Adrenal gland (tissue), 12 donors: Measurements from ENCODE around the gene PPP2R5D. TPM values are rescaled to one million over a fixed set of nuclear protein-coding genes. Genes with fewer than 3 reads are reported as not detected.
A peak's percentile ranks its signal among the peaks of the same experiment; 100 is the strongest.

Experiments used
- DNase-seq, 7 donors: peaks; one replicate each; pipeline ENCODE4 v3.0.0-alpha.2; 2019 to 2020
- H3K27ac ChIP-seq, 5 donors: fragments of 200-600 bp; sonication (generic) in 4 of 5; 1 replicate in 3 of 5; 2 replicates in 2 of 5; pipeline versions ENCODE4 v1.5.1 to v1.8.0; 2016 to 2020; ENCODE audit warnings: mild to moderate bottlenecking in 1 of 5
- H3K27me3 ChIP-seq: fragments of 200-600 bp; 2 replicates; pipeline ENCODE4 v1.8.0; 2021
- H3K36me3 ChIP-seq, 2 donors: fragments of 200-600 bp; replicated peaks in 1 of 2; 1 replicate in 1 of 2; 2 replicates in 1 of 2; pipeline versions ENCODE4 v1.5.1 to v1.8.0; 2018 to 2022
- H3K4me1 ChIP-seq, 2 donors: fragments of 200-600 bp; replicated peaks in 1 of 2; 1 replicate in 1 of 2; 2 replicates in 1 of 2; pipeline versions ENCODE4 v1.5.1 to v1.8.0; 2018 to 2021
- H3K4me3 ChIP-seq, 4 donors: fragments of 200-600 bp; sonication (generic) in 3 of 4; one replicate each; pipeline ENCODE4 v1.5.1; 2016 to 2018
- H3K9me3 ChIP-seq, 3 donors: fragments of 200-600 bp; sonication (generic) in 1 of 3; replicated peaks in 1 of 3; 1 replicate in 2 of 3; 2 replicates in 1 of 3; pipeline versions ENCODE4 v1.5.1 to v1.8.0; 2016 to 2021
- POLR2A ChIP-seq, 2 donors: fragments of 450-650 bp; IDR thresholded peaks; one replicate each; pipeline ENCODE4 v1.6.1; 2017; ENCODE audit warnings: antibody characterized with exemption in 2 of 2, mild to moderate bottlenecking in 2 of 2, moderate library complexity in 1 of 2
- WGBS, 4 donors: extraction: QIAGEN DNeasy Blood & Tissue Kit in 2 of 4; methylation state at CpG; one replicate each; pipeline versions ENCODE4 v1.1.5 to v1.1.7; 2013 to 2017; 5-methylcytosine and 5-hydroxymethylcytosine counted together
- intact Hi-C, 2 donors: fragments of 100-400 bp; cut with DNase I; formaldehyde crosslinking; loops; one replicate each; pipeline versions ENCODE4 v1.14.1 to v1.15.0; 2022 to 2023
- polyA plus RNA-seq, 3 donors: library from polyadenylated mRNA; stranded (reverse); fragments of 200-250 nt in 2 of 3; fragments of 350-450 nt in 1 of 3; fragmentation: Illumina TruSeq in 1 of 3; extraction: RNeasy Lipid Tissue Mini Kit (QIAGEN cat#74804) in 1 of 3; gene quantifications; one replicate each; pipeline ENCODE4 v1.2.3, GENCODE V29; 2013 to 2014
- total RNA-seq, 9 donors: library from RNA; depleted of rRNA in 4 of 9; stranded (reverse); fragments of >200 nt in 4 of 9; fragments of 120-200 nt in 1 of 9; fragmentation: NEBNext Ultra II Directional in 1 of 9; extraction: Animal tissue kit (Norgen Biotek cat#: 25700) in 1 of 9; gene quantifications; one replicate each; pipeline versions ENCODE4 v1.1.0 to v1.2.4, GENCODE V29; 2013 to 2023
- TF ChIP-seq, protein P1 (sequence below), 6 experiments: fragments of 450-650 bp in 4 of 6; fragments of 200-600 bp in 2 of 6; sonication (generic) in 1 of 6; IDR thresholded peaks; 1 replicate in 5 of 6; 2 replicates in 1 of 6; pipeline versions ENCODE4 v1.5.1 to v1.8.0; 2016 to 2021; ENCODE audit warnings: antibody characterized with exemption in 6 of 6, mild to moderate bottlenecking in 2 of 6, moderate library complexity in 1 of 6
- donor health status: healthy with polysubstance abuse.
- donor health status: Bipolar disorder and iron deficiency.
- donor health status: DM: yes; HTN: yes; CAD: no.
- donor health status: DM: no; HTN: no; CAD: no.
- donor health status: DM: no; HTN: no; CAD: no.
- donor health status: DM: yes; HTN: yes; CAD: no.

The PPP2R5D gene
- total and polyA plus RNA-seq, 12 donors, result 24.2 to 97.8 (median 33.7) TPM

DNA sequence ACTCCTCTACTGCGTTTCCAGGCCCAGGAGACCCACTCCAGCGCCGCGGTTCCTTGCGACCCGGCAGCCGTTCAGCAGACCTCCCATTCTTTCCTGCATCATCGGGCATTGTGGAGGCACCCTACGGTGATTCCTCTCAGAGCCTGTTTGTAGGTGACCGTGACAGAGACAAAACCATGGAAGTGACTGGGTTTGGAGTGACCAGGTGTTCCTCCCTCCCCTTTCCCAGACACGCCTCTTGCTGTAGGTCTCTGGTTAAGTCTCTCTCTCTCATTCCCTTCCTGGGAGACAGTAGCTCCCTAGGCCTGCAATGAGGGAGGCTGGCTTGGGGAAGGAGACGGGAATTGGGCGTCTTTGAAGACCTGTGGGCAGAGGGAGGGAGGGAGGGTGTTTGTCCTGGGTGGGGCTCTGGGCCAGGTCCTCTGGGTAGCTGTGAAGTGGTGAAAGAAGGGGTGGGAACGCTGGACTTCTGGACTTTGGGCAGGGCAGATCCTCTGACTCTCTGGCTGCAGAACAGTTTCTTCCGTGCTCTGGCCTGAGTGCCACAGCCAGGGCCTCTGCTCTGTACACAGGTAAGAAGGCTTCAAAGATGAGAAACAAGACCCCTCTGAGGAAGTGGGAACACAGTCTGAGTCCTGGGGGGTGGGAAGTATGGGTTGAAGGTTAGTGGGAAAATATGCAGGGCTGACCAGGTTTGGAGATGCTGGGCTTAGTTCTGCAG is 75.8 kb downstream of the PPP2R5D start:
- Histone ChIP-seq H3K27me3 (no peaks in the 10 kb centered on the region), H3K4me3 (peak overlapping the region; percentile 6 to 90 (median 64)), H3K9me3 (no peaks in the 10 kb centered on the region), H3K4me1 (peaks cover 13 to 16% of the 10 kb centered on the region in 2 donors), H3K36me3 (peaks cover 0 to 26% of the 10 kb centered on the region in 2 donors), H3K27ac (peak overlapping the region; percentile 60 to 94 (median 75))
- intact Hi-C loops, result loop anchor here in 1 of 2 donors (5.0 kb wide), 1 partner anchor 82 kb away; no protein-coding TSS in a partner anchor
- peak in 2 of 7 donors; percentile 33 to 39 for DNase-seq
- peak in 1 of 2 donors; percentile 0 for TF ChIP-seq POLR2A (IDR thresholded peaks at IDR 0.05)
- TF ChIP-seq, protein P1, sequence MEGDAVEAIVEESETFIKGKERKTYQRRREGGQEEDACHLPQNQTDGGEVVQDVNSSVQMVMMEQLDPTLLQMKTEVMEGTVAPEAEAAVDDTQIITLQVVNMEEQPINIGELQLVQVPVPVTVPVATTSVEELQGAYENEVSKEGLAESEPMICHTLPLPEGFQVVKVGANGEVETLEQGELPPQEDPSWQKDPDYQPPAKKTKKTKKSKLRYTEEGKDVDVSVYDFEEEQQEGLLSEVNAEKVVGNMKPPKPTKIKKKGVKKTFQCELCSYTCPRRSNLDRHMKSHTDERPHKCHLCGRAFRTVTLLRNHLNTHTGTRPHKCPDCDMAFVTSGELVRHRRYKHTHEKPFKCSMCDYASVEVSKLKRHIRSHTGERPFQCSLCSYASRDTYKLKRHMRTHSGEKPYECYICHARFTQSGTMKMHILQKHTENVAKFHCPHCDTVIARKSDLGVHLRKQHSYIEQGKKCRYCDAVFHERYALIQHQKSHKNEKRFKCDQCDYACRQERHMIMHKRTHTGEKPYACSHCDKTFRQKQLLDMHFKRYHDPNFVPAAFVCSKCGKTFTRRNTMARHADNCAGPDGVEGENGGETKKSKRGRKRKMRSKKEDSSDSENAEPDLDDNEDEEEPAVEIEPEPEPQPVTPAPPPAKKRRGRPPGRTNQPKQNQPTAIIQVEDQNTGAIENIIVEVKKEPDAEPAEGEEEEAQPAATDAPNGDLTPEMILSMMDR (IDR thresholded peaks at IDR 0.05), result no peak
- 10 to 20% (median 15%) methylated on average over 9 to 15 of the region's 15 CpGs for WGBS, 4 donors

DNA sequence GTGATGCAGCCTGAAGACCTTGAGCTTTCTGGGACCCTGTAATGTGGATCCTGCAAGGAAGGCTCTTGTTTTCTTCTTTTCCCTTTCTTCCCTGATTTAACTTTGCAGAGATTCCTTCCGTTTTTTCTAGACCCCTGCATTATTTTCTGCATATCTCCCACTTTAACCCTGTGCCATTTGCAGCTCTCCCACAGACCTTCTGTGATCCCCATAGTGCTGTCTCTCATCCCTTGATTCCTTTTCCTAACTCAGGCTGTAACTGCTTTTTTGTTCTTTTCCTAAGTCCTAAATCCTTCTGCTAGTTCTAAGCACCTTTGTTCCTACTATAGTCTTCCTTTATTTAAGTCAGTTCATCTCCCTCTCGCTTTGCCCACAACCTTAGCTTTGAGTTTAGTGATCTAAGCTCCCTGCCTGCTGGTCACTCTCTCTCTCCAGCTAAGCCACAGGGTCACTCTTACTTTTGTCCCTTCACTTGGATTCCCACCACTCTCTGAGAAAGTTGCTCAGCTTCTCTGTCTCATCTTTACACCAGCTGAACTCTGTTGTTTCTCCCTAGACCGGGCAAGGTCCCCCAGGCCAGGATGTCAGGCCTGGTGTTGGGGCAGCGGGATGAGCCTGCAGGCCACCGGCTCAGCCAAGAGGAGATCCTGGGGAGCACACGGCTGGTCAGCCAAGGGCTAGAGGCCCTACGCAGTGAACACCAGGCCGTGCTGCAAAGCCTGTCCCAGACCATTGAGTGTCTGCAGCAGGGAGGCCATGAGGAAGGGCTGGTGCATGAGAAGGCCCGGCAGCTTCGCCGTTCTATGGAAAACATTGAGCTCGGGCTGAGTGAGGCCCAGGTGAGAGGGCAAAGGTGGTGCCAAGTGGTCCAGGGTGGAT is 76.6 kb downstream of the PPP2R5D start:
- intact Hi-C loops, result loop anchor here in 1 of 2 donors (5.0 kb wide), 1 partner anchor 81 kb away; no protein-coding TSS in a partner anchor
- no peaks in the 10 kb centered on the region for H3K9me3 ChIP-seq
- peaks cover 0 to 27% of the 10 kb centered on the region in 2 donors for H3K36me3 ChIP-seq
- no peak overlapping the region for H3K4me3 ChIP-seq
- 83 to 86% (median 84%) methylated on average over 12 of the region's 12 CpGs for WGBS, 4 donors
- H3K27me3 ChIP-seq, result no peaks in the 10 kb centered on the region
- TF ChIP-seq POLR2A (IDR thresholded peaks at IDR 0.05), result no peak
- TF ChIP-seq, protein P1 (IDR thresholded peaks at IDR 0.05), result no peak
- peaks cover 13 to 16% of the 10 kb centered on the region in 2 donors for H3K4me1 ChIP-seq
- H3K27ac ChIP-seq, result no peak overlapping the region
- no peak for DNase-seq

DNA sequence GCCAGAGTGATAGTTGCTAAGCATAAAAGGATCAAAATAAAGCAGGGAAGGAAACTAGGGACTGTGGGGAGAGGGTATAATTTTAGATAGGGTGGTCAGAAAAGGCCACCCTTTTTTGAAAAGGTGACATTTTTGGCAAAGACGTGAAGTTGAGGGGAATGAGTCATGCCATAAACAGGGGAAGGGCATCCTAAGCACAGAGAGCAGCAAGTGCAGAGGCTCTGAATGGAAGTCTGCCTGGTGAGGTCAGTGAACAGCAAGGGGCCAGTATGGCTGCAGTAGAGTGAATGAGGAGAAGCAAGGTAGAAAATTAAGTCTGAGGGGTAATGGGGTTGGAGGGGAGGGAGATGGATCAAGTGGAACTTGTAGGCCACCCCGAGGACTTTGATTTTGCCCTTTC is 77.5 kb downstream of the PPP2R5D start:
- Histone ChIP-seq H3K27ac (no peak overlapping the region), H3K27me3 (no peaks in the 10 kb centered on the region), H3K36me3 (peaks cover 0 to 27% of the 10 kb centered on the region in 2 donors), H3K9me3 (no peaks in the 10 kb centered on the region), H3K4me3 (no peak overlapping the region), H3K4me1 (peaks cover 13 to 16% of the 10 kb centered on the region in 2 donors)
- intact Hi-C loops, result loop anchor here in 1 of 2 donors (5.0 kb wide), 1 partner anchor 80 kb away; no protein-coding TSS in a partner anchor
- WGBS, 4 donors, result 45 to 67% (median 64%) methylated on average over 2 of the region's 2 CpGs
- no peak for DNase-seq
- TF ChIP-seq, protein P1 (IDR thresholded peaks at IDR 0.05), result no peak

Other genes with a start within 250 kb of the PPP2R5D start
- gene TBCC, start 238.5 kb upstream of the PPP2R5D start, total RNA-seq, result 10 to 100 TPM; 19.5 to 44.8 (median 31.1) TPM
- 10 to 100 TPM; 15.7 to 33.1 (median 29.9) TPM for gene TBCC, start 238.5 kb upstream of the PPP2R5D start, polyA plus RNA-seq
- 10 to 100 TPM in 4 of 9 donors, 1 to 10 TPM in 5; 5.9 to 16.1 (median 9.6) TPM for gene BICRAL, start 202.5 kb upstream of the PPP2R5D start, total RNA-seq
- gene BICRAL, start 202.5 kb upstream of the PPP2R5D start, polyA plus RNA-seq, result 1 to 10 TPM; 2.8 to 8.7 (median 4.1) TPM
- 100 to 1,000 TPM in 3 of 9 donors, 10 to 100 TPM in 6; 90.2 to 130 (median 94.9) TPM for gene RPL7L1, start 105.0 kb upstream of the PPP2R5D start, total RNA-seq
- gene RPL7L1, start 105.0 kb upstream of the PPP2R5D start, polyA plus RNA-seq, result 100 to 1,000 TPM in 1 of 3 donors, 10 to 100 TPM in 2; 33.3 to 106 (median 47.2) TPM
- gene PTCRA, start 68.5 kb upstream of the PPP2R5D start, total RNA-seq, result under 1 TPM in 2 of 9 donors, not detected in 7; 0.22 to 0.34 TPM
- not detected for gene PTCRA, start 68.5 kb upstream of the PPP2R5D start, polyA plus RNA-seq
- gene CNPY3, start 55.1 kb upstream of the PPP2R5D start, total RNA-seq, result 10 to 100 TPM; 21.1 to 59.7 (median 38.5) TPM
- gene CNPY3, start 55.1 kb upstream of the PPP2R5D start, polyA plus RNA-seq, result 10 to 100 TPM; 22.4 to 53.5 (median 48.2) TPM
- gene GNMT, start 23.8 kb upstream of the PPP2R5D start, total RNA-seq, result under 1 TPM in 5 of 9 donors, not detected in 4; 0.28 to 0.65 (median 0.52) TPM
- 1 to 10 TPM in 2 of 3 donors, under 1 TPM in 1; 0.29 to 4.4 (median 1.1) TPM for gene GNMT, start 23.8 kb upstream of the PPP2R5D start, polyA plus RNA-seq
- gene PEX6, start 5.4 kb upstream of the PPP2R5D start, total RNA-seq, result 10 to 100 TPM; 21.0 to 63.9 (median 34.3) TPM
- gene PEX6, start 5.4 kb upstream of the PPP2R5D start, polyA plus RNA-seq, result 10 to 100 TPM in 2 of 3 donors, 1 to 10 TPM in 1; 7.4 to 41.7 (median 22.7) TPM
- 100 to 1,000 TPM in 2 of 9 donors, 10 to 100 TPM in 7; 54.6 to 109 (median 69.8) TPM for gene MEA1, start 29.4 kb downstream of the PPP2R5D start, total RNA-seq
- gene MEA1, start 29.4 kb downstream of the PPP2R5D start, polyA plus RNA-seq, result 100 to 1,000 TPM in 2 of 3 donors, 10 to 100 TPM in 1; 81.1 to 142 (median 135) TPM
- 100 to 1,000 TPM in 7 of 9 donors, 10 to 100 TPM in 2; 72.3 to 139 (median 107) TPM for gene KLHDC3, start 29.7 kb downstream of the PPP2R5D start, total RNA-seq
- gene KLHDC3, start 29.7 kb downstream of the PPP2R5D start, polyA plus RNA-seq, result 100 to 1,000 TPM in 2 of 3 donors, 10 to 100 TPM in 1; 51.2 to 144 (median 112) TPM
- gene RRP36, start 37.1 kb downstream of the PPP2R5D start, total RNA-seq, result 100 to 1,000 TPM in 1 of 9 donors, 10 to 100 TPM in 8; 37.9 to 109 (median 53.7) TPM
- gene RRP36, start 37.1 kb downstream of the PPP2R5D start, polyA plus RNA-seq, result 10 to 100 TPM; 29.6 to 98.2 (median 32.1) TPM
- 10 to 100 TPM; 17.9 to 52.5 (median 35.5) TPM for gene CUL7, start 69.3 kb downstream of the PPP2R5D start, total RNA-seq
- 10 to 100 TPM; 12.0 to 30.6 (median 19.3) TPM for gene CUL7, start 69.3 kb downstream of the PPP2R5D start, polyA plus RNA-seq
- gene MRPL2, start 74.9 kb downstream of the PPP2R5D start, total RNA-seq, result 100 to 1,000 TPM in 1 of 9 donors, 10 to 100 TPM in 8; 16.7 to 118 (median 74.6) TPM
- 100 to 1,000 TPM in 2 of 3 donors, 10 to 100 TPM in 1; 65.9 to 143 (median 124) TPM for gene MRPL2, start 74.9 kb downstream of the PPP2R5D start, polyA plus RNA-seq
- 10 to 100 TPM; 16.1 to 51.9 (median 33.3) TPM for gene KLC4, start 75.1 kb downstream of the PPP2R5D start, total RNA-seq
- gene KLC4, start 75.1 kb downstream of the PPP2R5D start, polyA plus RNA-seq, result 10 to 100 TPM; 14.2 to 84.9 (median 47.1) TPM
- gene PTK7, start 91.7 kb downstream of the PPP2R5D start, total RNA-seq, result 10 to 100 TPM in 4 of 9 donors, 1 to 10 TPM in 5; 2.8 to 16.7 (median 8.4) TPM
- gene PTK7, start 91.7 kb downstream of the PPP2R5D start, polyA plus RNA-seq, result 10 to 100 TPM in 1 of 3 donors, 1 to 10 TPM in 2; 2.8 to 14.2 (median 8.1) TPM
- 10 to 100 TPM in 8 of 9 donors, 1 to 10 TPM in 1; 7.3 to 30.9 (median 23.8) TPM for gene SRF, start 186.7 kb downstream of the PPP2R5D start, total RNA-seq
- gene SRF, start 186.7 kb downstream of the PPP2R5D start, polyA plus RNA-seq, result 10 to 100 TPM; 12.6 to 23.3 (median 22.4) TPM
- gene CUL9, start 197.6 kb downstream of the PPP2R5D start, total RNA-seq, result 10 to 100 TPM; 23.3 to 49.3 (median 30.0) TPM
- gene CUL9, start 197.6 kb downstream of the PPP2R5D start, polyA plus RNA-seq, result 100 to 1,000 TPM in 1 of 3 donors, 10 to 100 TPM in 2; 13.3 to 195 (median 97.5) TPM
- 100 to 1,000 TPM in 6 of 9 donors, 10 to 100 TPM in 3; 57.2 to 229 (median 133) TPM for gene DNPH1, start 244.9 kb downstream of the PPP2R5D start, total RNA-seq
- 100 to 1,000 TPM in 1 of 3 donors, 10 to 100 TPM in 2; 33.7 to 143 (median 95.1) TPM for gene DNPH1, start 244.9 kb downstream of the PPP2R5D start, polyA plus RNA-seq